ENCODE measurements around the gene ACTN1.

The ACTN1 gene

GRCh38 chr14:68951800-68952530 lies 27.1 kb downstream of the ACTN1 start:
- DNase-seq (ENCODE audit: low read depth in 2 of 2): no peak

GRCh38 chr14:68951035-68951797 lies 27.9 kb downstream of the ACTN1 start:
- DNase-seq (ENCODE audit: low read depth in 2 of 2): no peak

- DNase-seq (ENCODE audit: low read depth in 2 of 2): no peak
Observed at GRCh38 chr14:68950111-68950510, 29.0 kb downstream of the ACTN1 start.

GRCh38 chr14:68949601-68949965 lies 29.5 kb downstream of the ACTN1 start:
- no peak for DNase-seq (ENCODE audit: low read depth in 2 of 2)

- DNase-seq (ENCODE audit: low read depth in 2 of 2): no peak
Observed at GRCh38 chr14:68948686-68949600, 30.2 kb downstream of the ACTN1 start.

- no peak for DNase-seq (ENCODE audit: low read depth in 2 of 2)
Observed at GRCh38 chr14:68947802-68948201, 31.3 kb downstream of the ACTN1 start.

GRCh38 chr14:68946489-68946822 lies 32.6 kb downstream of the ACTN1 start:
- no peak for DNase-seq (ENCODE audit: low read depth in 2 of 2)

- DNase-seq (ENCODE audit: low read depth in 2 of 2): no peak
Observed at GRCh38 chr14:68945585-68946488, 33.3 kb downstream of the ACTN1 start.

- no peak for DNase-seq (ENCODE audit: low read depth in 2 of 2)
Observed at GRCh38 chr14:68945190-68945584, 33.9 kb downstream of the ACTN1 start.

GRCh38 chr14:68944162-68944561 lies 34.9 kb downstream of the ACTN1 start:
- no peak for DNase-seq (ENCODE audit: low read depth in 2 of 2)

GRCh38 chr14:68943107-68943506 lies 36.0 kb downstream of the ACTN1 start:
- DNase-seq (ENCODE audit: low read depth in 2 of 2): no peak

- DNase-seq (ENCODE audit: low read depth in 2 of 2): no peak
Observed at GRCh38 chr14:68942296-68943035, 36.6 kb downstream of the ACTN1 start.

- no peak for DNase-seq (ENCODE audit: low read depth in 2 of 2)
Observed at GRCh38 chr14:68941820-68942219, 37.3 kb downstream of the ACTN1 start.

GRCh38 chr14:68940614-68941185 lies 38.4 kb downstream of the ACTN1 start:
- DNase-seq (ENCODE audit: low read depth in 2 of 2): no peak

- DNase-seq (ENCODE audit: low read depth in 2 of 2): no peak
Observed at GRCh38 chr14:68939893-68940613, 39.0 kb downstream of the ACTN1 start.

- DNase-seq (ENCODE audit: low read depth in 2 of 2): no peak
Observed at GRCh38 chr14:68939181-68939892, 39.8 kb downstream of the ACTN1 start.

GRCh38 chr14:68938271-68939150 lies 40.6 kb downstream of the ACTN1 start:
- no peak for DNase-seq (ENCODE audit: low read depth in 2 of 2)
